HTERT RPE-1 (cell line): ENCODE results near the gene ADARB2.

ENCODE experiments used
- in situ Hi-C: fragments of 300-500 bp; cut with MboI; formaldehyde crosslinking; loops from 4 replicates; pipeline ENCODE4 v1.14.3; 2020; ENCODE audit warnings: low sequenced_read_pairs

The ADARB2 gene

GRCh38 chr10:1736144-1736971, 967 bp downstream of the ADARB2 start:
- in situ Hi-C loops, result no loop called here

GRCh38 chr10:1735562-1735961, 1.8 kb downstream of the ADARB2 start:
- in situ Hi-C loops, result no loop called here

- in situ Hi-C loops, result no loop called here
Measured at GRCh38 chr10:1734288-1734687, 3.0 kb downstream of the ADARB2 start.

GRCh38 chr10:1733720-1734119, 3.6 kb downstream of the ADARB2 start:
- in situ Hi-C loops, result no loop called here

- in situ Hi-C loops, result no loop called here
Measured at GRCh38 chr10:1732564-1732996, 4.7 kb downstream of the ADARB2 start.

- in situ Hi-C loops, result no loop called here
Measured at GRCh38 chr10:1731592-1731991, 5.7 kb downstream of the ADARB2 start.

- in situ Hi-C loops, result no loop called here
Measured at GRCh38 chr10:1729751-1730150, 7.6 kb downstream of the ADARB2 start.

- in situ Hi-C loops, result no loop called here
Measured at GRCh38 chr10:1726861-1727260, 10.5 kb downstream of the ADARB2 start.

GRCh38 chr10:1724921-1725488, 12.3 kb downstream of the ADARB2 start:
- in situ Hi-C loops, result no loop called here

- in situ Hi-C loops, result no loop called here
Measured at GRCh38 chr10:1716839-1717238, 20.5 kb downstream of the ADARB2 start.

GRCh38 chr10:1715821-1716220, 21.5 kb downstream of the ADARB2 start:
- in situ Hi-C loops, result no loop called here

- in situ Hi-C loops, result no loop called here
Measured at GRCh38 chr10:1712944-1713671, 24.2 kb downstream of the ADARB2 start.

GRCh38 chr10:1712314-1712713, 25.0 kb downstream of the ADARB2 start:
- in situ Hi-C loops, result no loop called here

- in situ Hi-C loops, result no loop called here
Measured at GRCh38 chr10:1709161-1709560, 28.2 kb downstream of the ADARB2 start.

- in situ Hi-C loops, result no loop called here
Measured at GRCh38 chr10:1708746-1709145, 28.6 kb downstream of the ADARB2 start.

- in situ Hi-C loops, result no loop called here
Measured at GRCh38 chr10:1706711-1707110, 30.6 kb downstream of the ADARB2 start.

- in situ Hi-C loops, result no loop called here
Measured at GRCh38 chr10:1706256-1706655, 31.1 kb downstream of the ADARB2 start.

- in situ Hi-C loops, result no loop called here
Measured at GRCh38 chr10:1698185-1698584, 39.1 kb downstream of the ADARB2 start.

GRCh38 chr10:1696106-1696505, 41.2 kb downstream of the ADARB2 start:
- in situ Hi-C loops, result no loop called here

- in situ Hi-C loops, result no loop called here
Measured at GRCh38 chr10:1690086-1690485, 47.2 kb downstream of the ADARB2 start.

- in situ Hi-C loops, result no loop called here
Measured at GRCh38 chr10:1688531-1688930, 48.8 kb downstream of the ADARB2 start.

- in situ Hi-C loops, result no loop called here
Measured at GRCh38 chr10:1687623-1688150, 49.6 kb downstream of the ADARB2 start.
